Endothelial cell of umbilical vein (primary cell): Measurements from ENCODE around the gene STX16. TPM values are rescaled to one million over a fixed set of nuclear protein-coding genes. Genes with fewer than 3 reads are reported as not detected.

Experiments
- BruUV-seq: library from RNA; stranded (reverse); fragments of 400-500 nt; replicated peaks from 2 replicates; lab custom pipeline; 2021; lab: Mats Ljungman, UMichigan
- CTCF ChIA-PET: fragments of 300-600, 350-600 bp; sonication (Branson Sonifier 250); formaldehyde crosslinking; loops from one replicate; lab custom pipeline; 2021; ENCODE audit warnings: antibody characterized with exemption, inconsistent platforms; lab: Charles Lee
- POLR2A ChIA-PET: fragments of 300-600, 350-600 bp; sonication (Branson Sonifier 250); formaldehyde crosslinking; loops from one replicate; lab custom pipeline; 2021; ENCODE audit warnings: antibody characterized with exemption, inconsistent platforms; lab: Charles Lee
- DNase-seq: peaks from one replicate; pipeline ENCODE4 v3.0.0-alpha.2; 2011; ENCODE audit warnings: low read depth, low spot score
- FAIRE-seq: peaks from 2 replicates; lab custom pipeline; 2011; peaks lifted over from hg19 to GRCh38; lab: Jason Lieb, UNC
- H2AFZ ChIP-seq: 2 replicates; pipeline ENCODE4 v1.6.0; 2012; ENCODE audit warnings: low read depth, low read length, control low read depth, inconsistent platforms
- H3K27ac ChIP-seq: 2 replicates; pipeline ENCODE4 v1.5.1; 2011; ENCODE audit warnings: low read depth, mild to moderate bottlenecking, control low read depth, low read length, moderate library complexity; ENCODE audit not compliant: insufficient read depth
- H3K27me3 ChIP-seq, 2 experiments: 2 replicates each; pipeline versions ENCODE4 v1.6.0 to v1.6.1; 2011; ENCODE audit warnings: low read length in 2 of 2, mixed read lengths in 1 of 2; ENCODE audit not compliant: control insufficient read depth in 2 of 2, insufficient read depth in 2 of 2
- H3K36me3 ChIP-seq, 2 experiments: 2 replicates in 1 of 2; 3 replicates in 1 of 2; pipeline ENCODE4 v1.5.1; 2011; ENCODE audit warnings: low read length in 2 of 2, mild to moderate bottlenecking in 1 of 2, moderate library complexity in 1 of 2; ENCODE audit not compliant: control insufficient read depth in 2 of 2, insufficient read depth in 2 of 2; ENCODE audit errors: extremely low read depth in 1 of 2
- H3K4me1 ChIP-seq: 3 replicates; pipeline ENCODE4 v1.5.1; 2011; ENCODE audit warnings: mild to moderate bottlenecking, low read length; ENCODE audit not compliant: control insufficient read depth, insufficient read depth; ENCODE audit errors: extremely low read depth
- H3K4me2 ChIP-seq: 2 replicates; pipeline ENCODE4 v1.6.1; 2011; ENCODE audit warnings: low read length, control low read depth, mixed read lengths; ENCODE audit not compliant: insufficient read depth
- H3K4me3 ChIP-seq, 3 experiments: fragments of 200-600 bp in 1 of 3; sonication (generic), shearing (Covaris generic) in 1 of 3; replicated peaks in 1 of 3; 2 replicates each; pipeline ENCODE4 v1.5.1; 2011 to 2016; ENCODE audit warnings: control low read depth in 3 of 3, low read length in 3 of 3, mild to moderate bottlenecking in 2 of 3, inconsistent platforms in 1 of 3, low read depth in 1 of 3, moderate library complexity in 1 of 3; ENCODE audit not compliant: insufficient read depth in 1 of 3
- H3K79me2 ChIP-seq: 2 replicates; pipeline ENCODE4 v1.6.0; 2012; ENCODE audit warnings: low read length, inconsistent platforms; ENCODE audit not compliant: control insufficient read depth, insufficient read depth
- H3K9ac ChIP-seq: replicated peaks from 2 replicates; pipeline ENCODE3; 2011; ENCODE audit warnings: low read length, control low read depth; ENCODE audit not compliant: insufficient read depth; ENCODE audit errors: extremely low read depth
- H3K9me1 ChIP-seq: replicated peaks from 3 replicates; pipeline ENCODE4 v1.6.0; 2011; ENCODE audit warnings: mild to moderate bottlenecking, low read length; ENCODE audit not compliant: control insufficient read depth, insufficient read depth; ENCODE audit errors: extremely low read depth
- H3K9me3 ChIP-seq: replicated peaks from 2 replicates; pipeline ENCODE4 v1.5.1; 2012; ENCODE audit warnings: low read length, inconsistent platforms; ENCODE audit not compliant: control insufficient read depth, insufficient read depth
- H4K20me1 ChIP-seq: replicated peaks from 2 replicates; pipeline ENCODE3; 2011; ENCODE audit warnings: mild to moderate bottlenecking, low read length; ENCODE audit not compliant: control insufficient read depth, insufficient read depth; ENCODE audit errors: extremely low read depth
- EZH2 ChIP-seq: IDR thresholded peaks from 2 replicates; pipeline ENCODE4 v1.6.1; 2012; ENCODE audit warnings: borderline replicate concordance, low read depth, mild to moderate bottlenecking, moderate library complexity, low read length, inconsistent platforms; ENCODE audit not compliant: severe bottlenecking
- FOS ChIP-seq: IDR thresholded peaks from 2 replicates; pipeline ENCODE4 v1.6.1; 2011; ENCODE audit warnings: mild to moderate bottlenecking, low read length, moderate library complexity, borderline replicate concordance; ENCODE audit not compliant: insufficient read depth
- GATA2 ChIP-seq: IDR thresholded peaks from 2 replicates; pipeline ENCODE4 v1.7.0; 2011; ENCODE audit warnings: low read depth, mild to moderate bottlenecking, moderate library complexity, mixed read lengths, low read length; ENCODE audit not compliant: insufficient read length, insufficient read depth
- JUN ChIP-seq: IDR thresholded peaks from 2 replicates; pipeline ENCODE4 v1.6.1; 2011; ENCODE audit warnings: borderline replicate concordance, low read depth; ENCODE audit not compliant: insufficient read length, insufficient read depth
- MYC ChIP-seq: IDR thresholded peaks from one replicate; pipeline ENCODE4 v1.6.1; 2011; ENCODE audit warnings: mild to moderate bottlenecking, low read depth, low read length
- POLR2A ChIP-seq: IDR thresholded peaks from 2 replicates; pipeline ENCODE4 v1.6.1; 2012; ENCODE audit warnings: low read depth, mild to moderate bottlenecking, control low read depth, low read length
- POLR2AphosphoS5 ChIP-seq: IDR thresholded peaks from 2 replicates; pipeline ENCODE4 v1.6.1; 2012; ENCODE audit warnings: low read depth, mild to moderate bottlenecking, control low read depth, low read length, moderate library complexity; ENCODE audit not compliant: insufficient read depth
- dilution Hi-C: fragments of 300-500 bp; cut with MboI; formaldehyde crosslinking; loops from one replicate; pipeline ENCODE4 v1.15.0; 2019; ENCODE audit warnings: low sequenced_read_pairs; ENCODE audit not compliant: extremely low pct_ligation_motif_present
- intact Hi-C: fragments of 100-400 bp; cut with micrococcal nuclease; formaldehyde crosslinking; loops from one replicate; pipeline ENCODE4 v1.10.0; 2022
- polyA plus RNA-seq, 4 experiments: library from polyadenylated mRNA; depleted of rRNA in 3 of 4; stranded (reverse) in 3 of 4; unstranded in 1 of 4; fragments of >200 nt; gene quantifications; 2 replicates each; pipeline versions ENCODE4 v1.2.1 to v1.2.3, GENCODE V29; 2011 to 2012; ENCODE audit warnings: missing spikeins in 1 of 4
- total RNA-seq: library from RNA; stranded (reverse); gene quantifications from 2 replicates; pipeline ENCODE4 v1.2.3, GENCODE V29; 2021
- TF ChIP-seq, protein P1 (sequence below), 2 donors: IDR thresholded peaks; 1 replicate in 1 of 2; 2 replicates in 1 of 2; pipeline ENCODE4 v1.5.1; 2011; ENCODE audit warnings: low read length in 2 of 2, mild to moderate bottlenecking in 2 of 2, moderate library complexity in 2 of 2, control low read depth in 1 of 2, inconsistent platforms in 1 of 2, low read depth in 1 of 2; ENCODE audit not compliant: insufficient read depth in 1 of 2; ENCODE audit errors: extremely low read depth in 1 of 2
- TF ChIP-seq, protein P2 (sequence below): IDR thresholded peaks from 2 replicates; pipeline ENCODE4 v1.6.1; 2011; ENCODE audit not compliant: insufficient read depth, insufficient read length

Gene STX16
- total and polyA plus RNA-seq, 2 donors (not counting 3 experiments of a cell fraction or from before 2014, with no cell fraction given), result 43.1 to 63.5 TPM

GRCh38 chr20:58719258-58719657 is 68.2 kb downstream of the STX16 start:
- ChIA-PET CTCF (interaction anchor here (1.1 kb wide), 1 partner anchor 15 kb away, joined by 3 read pairs; no protein-coding TSS in a partner anchor), POLR2A (no interaction called here)
- Histone ChIP-seq H3K79me2 (no peaks in the 10 kb centered on the region), H3K9me1 (no peaks in the 10 kb centered on the region), H3K4me3 (no peak overlapping the region), H3K9ac (no peak overlapping the region), H3K27me3 (peaks cover 0 to 6% of the 10 kb centered on the region in 2 experiments), H4K20me1 (no peaks in the 10 kb centered on the region), H2AFZ (no peak overlapping the region), H3K36me3 (no peaks in the 10 kb centered on the region), H3K4me1 (no peaks in the 10 kb centered on the region), H3K27ac (no peak overlapping the region), H3K4me2 (no peak overlapping the region), H3K9me3 (no peaks in the 10 kb centered on the region)
- intact Hi-C loops, result no loop called here
- DNase-seq, result no peak
- dilution Hi-C loops, result no loop called here
- TF ChIP-seq POLR2AphosphoS5 (no peak), POLR2A (no peak), EZH2 (no peak), FOS (no peak), JUN (no peak), GATA2 (no peak), MYC (no peak)
- TF ChIP-seq, protein P1, sequence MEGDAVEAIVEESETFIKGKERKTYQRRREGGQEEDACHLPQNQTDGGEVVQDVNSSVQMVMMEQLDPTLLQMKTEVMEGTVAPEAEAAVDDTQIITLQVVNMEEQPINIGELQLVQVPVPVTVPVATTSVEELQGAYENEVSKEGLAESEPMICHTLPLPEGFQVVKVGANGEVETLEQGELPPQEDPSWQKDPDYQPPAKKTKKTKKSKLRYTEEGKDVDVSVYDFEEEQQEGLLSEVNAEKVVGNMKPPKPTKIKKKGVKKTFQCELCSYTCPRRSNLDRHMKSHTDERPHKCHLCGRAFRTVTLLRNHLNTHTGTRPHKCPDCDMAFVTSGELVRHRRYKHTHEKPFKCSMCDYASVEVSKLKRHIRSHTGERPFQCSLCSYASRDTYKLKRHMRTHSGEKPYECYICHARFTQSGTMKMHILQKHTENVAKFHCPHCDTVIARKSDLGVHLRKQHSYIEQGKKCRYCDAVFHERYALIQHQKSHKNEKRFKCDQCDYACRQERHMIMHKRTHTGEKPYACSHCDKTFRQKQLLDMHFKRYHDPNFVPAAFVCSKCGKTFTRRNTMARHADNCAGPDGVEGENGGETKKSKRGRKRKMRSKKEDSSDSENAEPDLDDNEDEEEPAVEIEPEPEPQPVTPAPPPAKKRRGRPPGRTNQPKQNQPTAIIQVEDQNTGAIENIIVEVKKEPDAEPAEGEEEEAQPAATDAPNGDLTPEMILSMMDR (IDR thresholded peaks at IDR 0.05; ENCODE audit: extremely low read depth in 1 of 2, insufficient read depth in 1 of 2, low read depth in 1 of 2, low read length in 2 of 2), result no peak
- TF ChIP-seq, protein P2, sequence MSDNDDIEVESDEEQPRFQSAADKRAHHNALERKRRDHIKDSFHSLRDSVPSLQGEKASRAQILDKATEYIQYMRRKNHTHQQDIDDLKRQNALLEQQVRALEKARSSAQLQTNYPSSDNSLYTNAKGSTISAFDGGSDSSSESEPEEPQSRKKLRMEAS, result no peak
- no peak for FAIRE-seq
- BruUV-seq, result no TSS peak
